ENCODE data around the gene ATF5.
A peak's percentile ranks its signal among the peaks of the same experiment; 100 is the strongest.
"Not testable (repeated sequence)": the region's sequence is repeated elsewhere in the genome, so short reads cannot be mapped to it uniquely, and the experiment has no call there.

The ATF5 gene

GRCh38 chr19:49949742-49950589, 21.0 kb downstream of the ATF5 start:
- DNase-seq: no peak

- DNase-seq: no peak
Measured at GRCh38 chr19:49950590-49950948, 21.6 kb downstream of the ATF5 start.

GRCh38 chr19:49950956-49951526, 22.0 kb downstream of the ATF5 start:
- DNase-seq: no peak

GRCh38 chr19:49951806-49952478, 22.9 kb downstream of the ATF5 start:
- DNase-seq: no peak

- no peak for DNase-seq
Measured at GRCh38 chr19:49952479-49952836, 23.5 kb downstream of the ATF5 start.

GRCh38 chr19:49952906-49953305, 23.9 kb downstream of the ATF5 start:
- no peak for DNase-seq

- no peak for DNase-seq
Measured at GRCh38 chr19:49953416-49953815, 24.4 kb downstream of the ATF5 start.

GRCh38 chr19:49954092-49954829, 25.3 kb downstream of the ATF5 start:
- peak; percentile 25 for DNase-seq

- no peak for DNase-seq
Measured at GRCh38 chr19:49954933-49955332, 25.9 kb downstream of the ATF5 start.

- no peak for DNase-seq
Measured at GRCh38 chr19:49956115-49956495, 27.1 kb downstream of the ATF5 start.

- DNase-seq: no peak
Measured at GRCh38 chr19:49957262-49957915, 28.4 kb downstream of the ATF5 start.

GRCh38 chr19:49958144-49958543, 29.1 kb downstream of the ATF5 start:
- DNase-seq: not testable (repeated sequence)

GRCh38 chr19:49958596-49958995, 29.6 kb downstream of the ATF5 start:
- not testable (repeated sequence) for DNase-seq

- DNase-seq: not testable (repeated sequence)
Measured at GRCh38 chr19:49959892-49960291, 30.9 kb downstream of the ATF5 start.

- not testable (repeated sequence) for DNase-seq
Measured at GRCh38 chr19:49960980-49961379, 32.0 kb downstream of the ATF5 start, which contains the start of gene SIGLEC11. SIGLEC11 (minus strand) TSS chr19:49961172; CDS start chr19:49961081, 91 bp downstream.

- DNase-seq: no peak
Measured at GRCh38 chr19:49968279-49968922, 39.4 kb downstream of the ATF5 start.

- DNase-seq: peak; percentile 7
Measured at GRCh38 chr19:49969355-49969754, 40.4 kb downstream of the ATF5 start.

- no peak for DNase-seq
Measured at GRCh38 chr19:49971991-49972411, 43.0 kb downstream of the ATF5 start.

GRCh38 chr19:49972841-49973240, 43.8 kb downstream of the ATF5 start:
- no peak for DNase-seq

GRCh38 chr19:49973987-49974386, 45.0 kb downstream of the ATF5 start:
- no peak for DNase-seq

GRCh38 chr19:49975051-49975450, 46.0 kb downstream of the ATF5 start:
- no peak for DNase-seq

- DNase-seq: no peak
Measured at GRCh38 chr19:49976496-49976895, 47.5 kb downstream of the ATF5 start.
